DMS114 treated with DMSO at 0.1 percent for 48 hours (cell line): ENCODE results near the gene TRIP10.
"Not testable (repeated sequence)": the region's sequence is repeated elsewhere in the genome, so short reads cannot be mapped to it uniquely, and the experiment has no call there.

Source experiments
- DNase-seq: peaks from one replicate; lab custom pipeline; 2025; ENCODE audit not compliant: unreplicated experiment; lab: John Stamatoyannopoulos, UW

TRIP10 gene

GRCh38 chr19:6766357-6767080, 27.0 kb downstream of the TRIP10 start:
- DNase-seq, result no peak

GRCh38 chr19:6767081-6767356, 27.5 kb downstream of the TRIP10 start:
- no peak for DNase-seq

- peak; percentile 85 for DNase-seq
These were observed 28.1 kb downstream of the TRIP10 start, which contains the start of gene SH2D3A for GRCh38 chr19:6767357-6768235. Gene SH2D3A, minus strand, starts transcription at chr19:6767435. Its CDS starts 3,687 bp downstream, at chr19:6763748.

- DNase-seq, result no peak
These were observed 28.8 kb downstream of the TRIP10 start for GRCh38 chr19:6768236-6768785.

- no peak for DNase-seq
These were observed 29.6 kb downstream of the TRIP10 start for GRCh38 chr19:6769006-6769619.

- not testable (repeated sequence) for DNase-seq
These were observed 32.2 kb downstream of the TRIP10 start for GRCh38 chr19:6771648-6772027.

- no peak for DNase-seq
These were observed 32.8 kb downstream of the TRIP10 start, which contains the start of gene VAV1 for GRCh38 chr19:6772028-6772865. Gene VAV1, plus strand, starts transcription at chr19:6772708. Its CDS starts 100 bp downstream, at chr19:6772808.

GRCh38 chr19:6772866-6773322, 33.4 kb downstream of the TRIP10 start:
- no peak for DNase-seq

GRCh38 chr19:6773323-6773931, 33.9 kb downstream of the TRIP10 start:
- DNase-seq, result no peak

- DNase-seq, result no peak
These were observed 35.6 kb downstream of the TRIP10 start for GRCh38 chr19:6774821-6775707.

GRCh38 chr19:6776045-6776444, 36.6 kb downstream of the TRIP10 start:
- not testable (repeated sequence) for DNase-seq

- DNase-seq, result no peak
These were observed 37.5 kb downstream of the TRIP10 start for GRCh38 chr19:6776999-6777398.

GRCh38 chr19:6777434-6777833, 38.0 kb downstream of the TRIP10 start:
- DNase-seq, result no peak

GRCh38 chr19:6778386-6778785, 38.9 kb downstream of the TRIP10 start:
- no peak for DNase-seq

- no peak for DNase-seq
These were observed 39.7 kb downstream of the TRIP10 start for GRCh38 chr19:6779206-6779605.

GRCh38 chr19:6787393-6787792, 47.9 kb downstream of the TRIP10 start:
- DNase-seq, result no peak

GRCh38 chr19:6788896-6789295, 49.4 kb downstream of the TRIP10 start:
- DNase-seq, result no peak

- DNase-seq, result no peak
These were observed 51.0 kb downstream of the TRIP10 start for GRCh38 chr19:6790194-6791128.
